HK-2 (cell line): ENCODE results near the gene TMEM209.
"Not testable (repeated sequence)": the region's sequence is repeated elsewhere in the genome, so short reads cannot be mapped to it uniquely, and the experiment has no call there.

ENCODE experiments used
- DNase-seq: peaks from one replicate; pipeline ENCODE4 v3.0.0-alpha.2; 2018; ENCODE audit not compliant: unreplicated experiment

TMEM209 gene

DNA sequence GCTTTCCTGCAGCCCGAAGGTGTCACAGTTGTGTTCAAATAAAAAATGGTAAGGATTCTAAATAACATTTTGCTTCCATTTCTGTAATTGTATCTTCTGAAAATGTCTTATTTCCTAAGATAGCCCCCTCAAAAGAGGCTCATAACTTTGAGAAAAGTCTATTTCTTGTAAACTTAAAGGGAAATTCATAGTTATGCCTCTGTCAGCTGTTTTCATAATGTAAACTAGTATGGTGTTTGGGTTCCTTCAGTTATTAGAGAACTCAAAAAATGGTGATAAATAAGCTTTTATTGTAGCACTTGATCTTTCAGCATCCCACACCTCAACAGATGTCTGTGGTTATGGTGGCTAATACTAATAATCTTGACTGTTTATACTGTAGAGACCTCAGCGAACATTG, 77.8 kb downstream of the TMEM209 start:
- no peak for DNase-seq

DNA sequence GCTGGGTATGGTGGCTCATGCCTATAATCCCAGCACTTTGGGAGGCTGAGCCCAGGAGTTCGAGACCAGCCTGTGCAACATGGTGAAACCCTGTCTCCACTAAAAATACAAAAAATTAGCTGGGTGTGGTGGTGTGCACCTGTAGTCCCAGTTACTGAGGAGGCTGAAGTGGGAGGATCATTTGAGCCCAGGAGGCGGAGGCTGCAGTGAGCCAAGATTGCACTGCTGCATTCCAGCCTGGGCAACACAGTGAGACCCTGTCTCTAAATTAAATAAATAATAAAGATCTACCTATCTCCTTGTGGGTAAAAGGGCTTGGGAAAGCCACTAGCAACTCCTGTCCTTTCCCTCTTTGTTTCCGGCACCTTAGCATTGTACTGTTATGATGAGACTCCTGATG, 78.4 kb downstream of the TMEM209 start:
- not testable (repeated sequence) for DNase-seq

DNA sequence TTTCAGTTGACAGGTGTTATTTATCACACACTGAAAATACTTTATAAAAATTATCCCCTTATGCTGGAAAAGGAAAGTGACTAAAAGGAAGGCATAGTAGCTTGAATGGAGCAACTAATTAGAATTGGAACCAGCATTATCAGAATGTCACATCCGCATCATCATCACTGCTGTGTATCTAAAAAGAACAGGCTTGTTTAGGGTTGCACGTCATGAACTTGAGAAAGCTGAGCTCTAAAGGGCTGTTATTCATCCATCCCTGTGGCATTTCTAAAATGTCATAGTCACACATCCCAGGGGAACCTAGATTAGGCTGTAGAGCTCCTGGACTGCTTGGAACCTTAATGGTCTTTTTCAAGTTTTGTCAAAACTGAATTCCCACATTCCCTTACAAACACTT, 80.5 kb downstream of the TMEM209 start:
- no peak for DNase-seq

DNA sequence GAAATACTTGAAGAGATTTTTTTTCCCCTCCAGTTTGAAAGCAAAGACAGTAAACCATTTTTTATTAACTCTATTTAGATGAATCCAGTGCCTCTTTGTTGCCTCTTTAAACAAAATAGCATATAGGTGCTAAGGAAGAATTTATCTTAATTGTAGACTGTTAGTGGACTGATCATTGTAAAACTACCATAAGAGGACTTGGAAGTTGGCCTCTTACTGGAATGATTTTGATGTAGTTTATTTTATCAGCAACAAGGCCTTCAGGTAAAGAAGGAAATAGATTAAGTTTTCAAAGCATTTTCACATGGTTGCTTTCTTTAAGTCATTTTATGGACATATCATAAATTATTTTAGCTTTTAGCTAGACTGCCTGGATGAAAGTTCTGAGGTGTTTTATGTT, 81.7 kb downstream of the TMEM209 start:
- DNase-seq, result no peak

DNA sequence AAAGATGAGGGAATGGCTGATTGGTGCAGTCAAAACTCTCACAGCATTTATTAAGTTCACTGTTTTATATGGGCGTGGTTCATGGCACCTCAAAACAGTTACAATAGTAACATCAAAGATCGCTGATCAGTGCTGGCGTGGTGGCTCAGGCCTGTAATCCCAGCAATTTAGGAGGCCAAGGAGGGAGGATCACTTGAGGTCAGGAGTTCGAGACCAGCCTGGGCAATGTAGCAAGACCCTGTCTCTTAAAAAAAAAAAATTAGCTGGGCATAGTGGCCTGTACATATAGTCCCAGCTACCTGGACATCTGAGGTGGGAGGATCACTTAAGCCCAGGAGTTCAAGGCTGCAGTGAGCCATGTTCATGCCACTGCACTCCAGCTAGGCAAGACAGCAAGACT, 86.4 kb downstream of the TMEM209 start:
- no peak for DNase-seq

DNA sequence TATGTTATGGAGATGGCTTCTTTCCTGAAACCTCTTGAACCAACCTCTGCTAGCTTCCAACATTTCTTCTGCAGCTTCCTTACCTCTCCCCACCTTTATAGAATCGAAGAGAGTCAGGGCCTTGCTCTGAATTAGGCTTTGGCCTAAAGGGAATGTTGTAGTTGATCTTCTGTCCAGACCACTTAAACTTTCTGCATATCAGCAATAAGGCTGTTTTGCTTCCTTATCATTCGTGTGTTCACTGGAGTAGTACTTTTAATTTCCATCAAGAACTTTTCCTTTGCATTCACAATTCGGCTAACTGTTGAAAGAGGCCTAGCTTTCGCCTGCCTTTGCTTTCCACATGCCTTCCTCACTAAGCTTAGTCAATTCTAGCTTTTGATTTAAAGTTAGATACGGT, 86.9 kb downstream of the TMEM209 start:
- no peak for DNase-seq

DNA sequence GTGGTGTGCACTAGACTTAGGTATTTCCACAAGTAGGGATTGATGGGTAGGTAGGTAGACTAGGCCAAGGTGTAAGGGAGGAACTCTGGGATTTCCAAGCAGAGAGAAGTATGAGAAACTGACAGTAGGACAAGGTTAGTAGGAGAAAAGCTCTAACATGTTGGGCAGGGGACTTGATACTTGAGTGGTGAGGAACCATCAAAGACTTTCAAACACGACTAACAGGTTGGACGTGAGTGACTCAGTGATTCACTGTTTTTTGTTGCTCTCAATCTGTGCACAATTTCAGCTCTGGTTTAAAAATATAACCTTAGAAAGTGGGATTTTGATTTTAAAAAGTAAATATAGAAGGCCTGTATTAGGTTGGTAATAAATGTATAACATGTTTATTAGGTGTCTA, 90.4 kb downstream of the TMEM209 start:
- DNase-seq, result no peak
